Omental fat pad (tissue), 4 donors: Measurements from ENCODE around the gene OSBPL10. TPM values are rescaled to one million over a fixed set of nuclear protein-coding genes. Genes with fewer than 3 reads are reported as not detected.

ENCODE experiments used
- ATAC-seq: fragments of 150-250 bp; one replicate; pipeline ENCODE4 v1.9.1; 2016; ENCODE audit warnings: mild to moderate bottlenecking, moderate library complexity; ENCODE audit not compliant: low FRiP score
- DNase-seq: peaks from one replicate; pipeline ENCODE4 v3.0.0-alpha.2; 2019; ENCODE audit warnings: low spot score
- total RNA-seq, 4 donors: library from RNA; depleted of rRNA; stranded (reverse); fragments of >200 nt; gene quantifications; one replicate each; pipeline ENCODE4 v1.1.0, GENCODE V29; 2016
- TF ChIP-seq, protein P1 (sequence below), 3 donors: fragments of 450-650 bp; IDR thresholded peaks; one replicate each; pipeline ENCODE4 v1.5.1; 2016 to 2017; ENCODE audit warnings: antibody characterized with exemption in 3 of 3, mild to moderate bottlenecking in 3 of 3, moderate library complexity in 2 of 3

The OSBPL10 gene
- total RNA-seq, 4 donors from 2014 or later: 6.3 to 67.1 (median 10.5) TPM

DNA sequence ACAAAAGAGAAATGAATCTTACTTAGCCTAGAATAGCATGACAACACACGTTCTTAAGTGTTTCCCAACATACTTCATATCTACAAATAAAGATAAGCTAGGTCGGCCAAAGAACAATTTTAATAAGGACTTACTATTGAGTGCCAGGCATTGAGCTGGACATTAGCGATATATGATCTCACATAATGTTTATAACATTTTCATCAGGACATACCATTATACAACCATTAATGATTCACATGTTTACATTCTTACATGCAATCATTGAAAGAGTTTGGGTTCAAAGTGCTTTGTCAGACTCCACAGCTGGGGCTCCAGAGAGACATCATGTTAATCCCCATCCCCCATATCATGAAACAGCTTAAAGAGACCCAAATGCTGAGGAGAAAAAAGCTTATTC is 259.4 kb downstream of the OSBPL10 start:
- no peak for DNase-seq
- TF ChIP-seq, protein P1, sequence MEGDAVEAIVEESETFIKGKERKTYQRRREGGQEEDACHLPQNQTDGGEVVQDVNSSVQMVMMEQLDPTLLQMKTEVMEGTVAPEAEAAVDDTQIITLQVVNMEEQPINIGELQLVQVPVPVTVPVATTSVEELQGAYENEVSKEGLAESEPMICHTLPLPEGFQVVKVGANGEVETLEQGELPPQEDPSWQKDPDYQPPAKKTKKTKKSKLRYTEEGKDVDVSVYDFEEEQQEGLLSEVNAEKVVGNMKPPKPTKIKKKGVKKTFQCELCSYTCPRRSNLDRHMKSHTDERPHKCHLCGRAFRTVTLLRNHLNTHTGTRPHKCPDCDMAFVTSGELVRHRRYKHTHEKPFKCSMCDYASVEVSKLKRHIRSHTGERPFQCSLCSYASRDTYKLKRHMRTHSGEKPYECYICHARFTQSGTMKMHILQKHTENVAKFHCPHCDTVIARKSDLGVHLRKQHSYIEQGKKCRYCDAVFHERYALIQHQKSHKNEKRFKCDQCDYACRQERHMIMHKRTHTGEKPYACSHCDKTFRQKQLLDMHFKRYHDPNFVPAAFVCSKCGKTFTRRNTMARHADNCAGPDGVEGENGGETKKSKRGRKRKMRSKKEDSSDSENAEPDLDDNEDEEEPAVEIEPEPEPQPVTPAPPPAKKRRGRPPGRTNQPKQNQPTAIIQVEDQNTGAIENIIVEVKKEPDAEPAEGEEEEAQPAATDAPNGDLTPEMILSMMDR (IDR thresholded peaks at IDR 0.05): no peak
- no peak for ATAC-seq

DNA sequence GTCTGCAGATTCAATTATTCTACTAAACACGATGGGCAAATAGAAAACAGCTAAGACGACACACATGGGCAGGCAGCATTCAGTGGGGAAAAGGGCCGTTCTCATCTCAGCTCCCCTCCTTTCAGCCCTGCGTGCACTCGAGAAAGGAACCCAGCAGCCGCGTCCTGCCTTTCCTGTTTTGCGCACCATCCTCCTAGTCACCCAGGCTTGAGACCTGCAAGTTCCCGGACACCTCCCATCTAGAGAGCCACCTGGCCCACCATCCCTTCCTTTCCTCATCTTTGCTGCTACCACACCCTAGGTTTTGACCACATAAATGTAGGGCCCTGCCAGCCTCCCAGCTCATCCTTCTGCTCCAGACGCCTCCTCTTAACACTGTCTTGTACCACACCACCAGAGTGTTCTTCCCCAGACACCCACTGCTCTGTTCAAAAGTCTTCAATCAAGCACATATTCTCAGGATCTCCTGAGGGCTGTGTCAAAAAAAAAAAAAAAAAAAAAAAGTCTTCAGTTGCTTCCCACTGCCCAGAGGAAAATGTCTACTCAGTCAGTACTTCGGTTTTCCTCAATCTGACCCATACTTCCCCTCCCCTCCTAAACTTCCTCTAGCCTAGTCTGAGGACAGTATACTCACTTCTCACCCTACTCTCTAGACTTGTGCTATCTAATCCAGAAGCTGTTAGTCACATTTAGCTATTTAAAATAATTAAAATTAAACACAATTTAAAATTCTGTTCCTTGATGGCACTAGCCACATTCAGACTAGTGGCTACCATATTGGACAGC is 266.4 kb downstream of the OSBPL10 start:
- no peak for ATAC-seq
- TF ChIP-seq, protein P1 (IDR thresholded peaks at IDR 0.05): no peak
- no peak for DNase-seq

DNA sequence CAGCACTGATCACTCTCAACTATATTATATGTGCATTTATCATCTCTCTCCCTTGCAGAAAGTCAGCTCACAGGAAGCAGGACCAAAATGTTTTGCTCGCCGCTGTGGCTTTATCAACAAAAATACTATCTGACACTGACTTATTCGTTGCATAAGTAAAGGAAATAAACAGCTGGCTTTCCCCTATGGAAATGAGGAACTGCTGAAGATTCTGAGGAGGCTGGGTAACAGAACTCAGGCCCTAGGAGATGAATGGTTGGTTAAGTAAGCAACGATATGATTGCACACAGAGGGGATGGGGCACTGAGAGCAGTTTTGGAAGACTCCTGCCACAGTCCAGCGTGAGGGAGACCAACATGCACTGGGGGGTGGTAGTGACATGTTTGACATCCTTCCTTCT is 267.2 kb downstream of the OSBPL10 start:
- ATAC-seq (no peak), DNase-seq (no peak)
- TF ChIP-seq, protein P1 (IDR thresholded peaks at IDR 0.05): no peak

DNA sequence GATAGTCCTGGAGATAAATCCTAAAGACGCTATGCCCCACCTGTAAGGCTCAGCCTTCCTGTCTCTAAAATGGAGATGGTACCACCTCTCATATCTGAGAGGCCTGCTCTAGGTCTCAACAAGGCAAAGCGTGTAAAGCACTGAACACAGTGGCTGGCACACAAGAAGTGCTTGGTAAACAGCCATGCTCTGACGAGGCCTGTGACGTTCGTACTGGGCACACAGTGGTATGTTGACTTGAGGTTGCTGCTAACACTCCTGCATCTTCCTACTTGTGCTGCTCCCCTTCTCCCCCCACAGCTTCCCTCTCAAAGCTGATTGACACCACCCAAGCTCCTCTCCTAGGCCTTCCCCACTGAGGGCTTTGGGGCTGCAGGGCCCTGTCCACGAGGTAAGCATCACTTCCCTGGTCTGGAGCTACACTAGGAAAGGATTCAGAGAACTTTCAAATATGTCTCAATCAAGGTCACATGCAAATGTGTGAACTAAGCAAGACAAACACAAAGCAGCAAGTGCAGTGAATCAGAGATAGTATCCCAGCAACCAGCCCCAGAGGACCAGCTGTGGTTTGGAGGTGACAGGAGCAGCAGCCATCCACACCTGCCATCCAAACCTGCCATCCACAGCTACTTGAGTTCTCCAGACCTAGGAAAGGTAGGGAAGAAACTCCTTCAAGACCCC is 270.8 kb downstream of the OSBPL10 start:
- TF ChIP-seq, protein P1 (IDR thresholded peaks at IDR 0.05): no peak
- DNase-seq: no peak
- ATAC-seq: no peak

DNA sequence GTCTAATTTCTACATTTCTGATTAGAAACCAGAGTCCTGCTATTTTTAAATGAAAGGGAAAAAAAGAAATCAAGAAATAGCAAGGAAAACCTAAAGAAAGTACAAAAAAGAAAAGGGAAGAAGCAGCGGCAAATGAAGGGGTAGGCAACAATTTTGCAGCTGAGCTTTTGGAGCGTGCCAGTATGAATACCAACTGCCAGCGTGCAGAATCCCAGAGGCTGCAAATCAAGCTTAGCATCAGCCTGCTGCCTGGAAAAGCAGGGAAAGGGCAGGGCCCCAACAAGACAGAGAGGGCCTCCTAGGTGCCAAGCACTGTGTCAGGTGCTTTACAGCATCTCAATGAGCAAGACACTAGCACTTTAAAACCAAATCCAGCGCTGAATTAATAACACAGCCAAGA is 271.5 kb downstream of the OSBPL10 start:
- TF ChIP-seq, protein P1 (IDR thresholded peaks at IDR 0.05): no peak
- no peak for DNase-seq
- no peak for ATAC-seq

DNA sequence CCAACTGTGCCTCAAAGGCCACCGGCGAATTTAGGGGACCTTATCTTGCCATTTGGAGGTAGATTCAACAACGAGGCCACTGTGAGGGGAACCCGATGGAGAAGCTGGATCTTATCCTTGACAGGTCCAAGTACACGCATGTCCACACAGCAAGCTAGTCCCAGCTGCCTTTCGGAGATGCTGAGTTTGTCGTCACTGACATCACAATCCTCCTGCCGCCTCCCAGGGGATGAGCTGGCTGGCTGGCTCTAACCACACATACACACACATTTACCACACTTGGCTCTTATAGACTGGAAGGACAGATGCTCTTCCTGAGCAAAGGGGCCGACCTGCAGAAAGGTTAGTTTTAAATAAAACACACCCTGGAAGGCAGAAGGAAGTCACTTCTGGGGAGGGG is 272.1 kb downstream of the OSBPL10 start:
- TF ChIP-seq, protein P1 (IDR thresholded peaks at IDR 0.05): no peak
- no peak for DNase-seq
- no peak for ATAC-seq

DNA sequence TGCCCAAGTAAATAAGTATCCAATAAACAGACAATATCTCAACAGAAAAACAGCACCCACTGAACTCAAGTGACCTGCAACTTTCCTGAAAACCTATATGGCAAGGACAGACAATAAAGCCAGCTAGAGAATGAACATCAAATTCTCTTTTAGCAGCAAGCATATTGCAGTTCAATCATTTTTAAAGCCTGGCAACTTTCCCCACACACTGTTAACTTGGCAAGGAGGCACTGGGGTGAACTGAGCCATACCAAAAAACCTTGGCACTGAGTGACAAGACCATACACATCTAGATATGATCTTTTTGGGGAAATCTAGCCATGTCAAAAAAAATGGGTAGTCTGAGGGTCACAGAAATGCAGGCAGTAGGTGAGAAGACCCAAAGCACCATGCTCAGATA is 273.8 kb downstream of the OSBPL10 start:
- TF ChIP-seq, protein P1 (IDR thresholded peaks at IDR 0.05): no peak
- ATAC-seq (no peak), DNase-seq (no peak)
